GM21423 (cell line): ENCODE data around the gene NRG2.

Experiments
- ATAC-seq: cut with Tn5 transposase; IDR thresholded peaks from one replicate; pipeline ENCODE4 v1.9.1; 2021; ENCODE audit warnings: mild to moderate bottlenecking, moderate library complexity; ENCODE audit not compliant: unreplicated experiment

Gene NRG2

GRCh38 chr5:139799359-139799758, 243.7 kb downstream of the NRG2 start:
- no peak for ATAC-seq

GRCh38 chr5:139798883-139799282, 244.2 kb downstream of the NRG2 start:
- ATAC-seq = no peak

GRCh38 chr5:139797856-139798510, 245.1 kb downstream of the NRG2 start:
- no peak for ATAC-seq

GRCh38 chr5:139797335-139797734, 245.8 kb downstream of the NRG2 start:
- no peak for ATAC-seq
